ENCODE measurements around the gene POLDIP3.
"Not testable (repeated sequence)": the region's sequence is repeated elsewhere in the genome, so short reads cannot be mapped to it uniquely, and the experiment has no call there.

DNA sequence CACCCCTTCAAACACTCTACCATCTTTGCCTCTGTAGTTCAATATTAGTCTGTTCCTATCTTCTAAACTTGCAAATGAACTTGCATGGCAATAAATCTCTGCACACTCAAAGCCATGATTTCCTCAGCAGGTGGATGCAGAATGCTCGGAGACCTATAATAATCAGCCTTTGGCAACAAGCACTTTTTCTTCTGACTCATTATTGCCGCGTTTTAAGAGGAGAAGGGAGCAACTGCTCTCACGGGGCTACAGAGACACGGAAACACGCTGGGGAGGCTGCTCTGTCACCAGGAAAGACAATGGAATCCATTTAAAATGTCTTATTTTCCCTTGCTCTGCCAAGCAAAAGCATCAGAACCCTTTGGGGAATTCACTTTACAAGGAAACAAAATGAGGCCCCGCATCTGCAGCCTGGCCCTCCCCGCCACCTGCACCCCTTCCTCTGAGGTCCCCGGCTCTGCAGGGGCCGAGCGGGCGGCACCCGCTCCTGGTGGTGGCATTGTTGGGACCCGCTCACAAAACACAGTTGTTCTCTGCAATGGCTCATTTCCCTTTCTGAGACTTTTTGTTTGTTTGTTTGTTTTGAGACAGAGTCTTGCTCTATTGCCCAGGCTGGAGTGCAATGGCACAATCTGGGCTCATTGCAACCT, 79.5 kb downstream of the POLDIP3 start:
- not testable (repeated sequence) for TF ChIP-seq ZFX (IDR thresholded peaks at IDR 0.05; ENCODE audit: borderline replicate concordance)
- TF ChIP-seq, protein P1, sequence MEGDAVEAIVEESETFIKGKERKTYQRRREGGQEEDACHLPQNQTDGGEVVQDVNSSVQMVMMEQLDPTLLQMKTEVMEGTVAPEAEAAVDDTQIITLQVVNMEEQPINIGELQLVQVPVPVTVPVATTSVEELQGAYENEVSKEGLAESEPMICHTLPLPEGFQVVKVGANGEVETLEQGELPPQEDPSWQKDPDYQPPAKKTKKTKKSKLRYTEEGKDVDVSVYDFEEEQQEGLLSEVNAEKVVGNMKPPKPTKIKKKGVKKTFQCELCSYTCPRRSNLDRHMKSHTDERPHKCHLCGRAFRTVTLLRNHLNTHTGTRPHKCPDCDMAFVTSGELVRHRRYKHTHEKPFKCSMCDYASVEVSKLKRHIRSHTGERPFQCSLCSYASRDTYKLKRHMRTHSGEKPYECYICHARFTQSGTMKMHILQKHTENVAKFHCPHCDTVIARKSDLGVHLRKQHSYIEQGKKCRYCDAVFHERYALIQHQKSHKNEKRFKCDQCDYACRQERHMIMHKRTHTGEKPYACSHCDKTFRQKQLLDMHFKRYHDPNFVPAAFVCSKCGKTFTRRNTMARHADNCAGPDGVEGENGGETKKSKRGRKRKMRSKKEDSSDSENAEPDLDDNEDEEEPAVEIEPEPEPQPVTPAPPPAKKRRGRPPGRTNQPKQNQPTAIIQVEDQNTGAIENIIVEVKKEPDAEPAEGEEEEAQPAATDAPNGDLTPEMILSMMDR (IDR thresholded peaks at IDR 0.05): not testable (repeated sequence)
